H1 (cell line): Measurements from ENCODE around the gene FOXN3. TPM values are rescaled to one million over a fixed set of nuclear protein-coding genes. Genes with fewer than 3 reads are reported as not detected.

Source experiments
- HDAC6 ChIP-seq: IDR thresholded peaks from one replicate; pipeline ENCODE4 v1.7.1; 2012; ENCODE audit warnings: low read depth, mild to moderate bottlenecking, inconsistent platforms, low read length, moderate library complexity
- SP2 ChIP-seq: IDR thresholded peaks from 2 replicates; pipeline ENCODE4 v1.6.1; 2012; ENCODE audit warnings: mild to moderate bottlenecking, low read length, inconsistent platforms
- ZNF274 ChIP-seq: IDR thresholded peaks from 2 replicates; pipeline ENCODE4 v1.7.0; 2012; ENCODE audit warnings: low read length, borderline replicate concordance; ENCODE audit errors: extremely low read depth
- polyA plus RNA-seq, 7 experiments: library from polyadenylated mRNA; depleted of rRNA in 3 of 7; stranded (reverse) in 5 of 7; unstranded in 2 of 7; fragments of >200 nt in 5 of 7; fragments of 200-250 nt in 2 of 7; gene quantifications; 1 replicate in 5 of 7; 2 replicates in 1 of 7; 4 replicates in 1 of 7; pipeline versions ENCODE4 v1.2.1 to v1.2.3, GENCODE V29; 2011 to 2013; ENCODE audit warnings: missing spikeins in 2 of 7, mixed read lengths in 2 of 7
- total RNA-seq: library from RNA; stranded (reverse); fragmentation: NEBNext Ultra II Directional; extraction: Animal tissue kit (Norgen Biotek cat#: 25700); gene quantifications from 2 replicates; pipeline ENCODE4 v1.2.1, GENCODE V29; 2021
- TF ChIP-seq, protein P1 (sequence below): fragments of 300-600 bp; sonication (generic); IDR thresholded peaks from 2 replicates; pipeline ENCODE4 v1.7.1; 2012; ENCODE audit warnings: low read length, moderate library complexity, mild to moderate bottlenecking, inconsistent platforms; ENCODE audit not compliant: insufficient replicate concordance

Gene FOXN3
- total and polyA plus RNA-seq, 2 of the 8 experiments (the other 6 are each of a cell fraction or from before 2014, with no cell fraction given): 52.6 to 178 TPM

- TF ChIP-seq, protein P1, sequence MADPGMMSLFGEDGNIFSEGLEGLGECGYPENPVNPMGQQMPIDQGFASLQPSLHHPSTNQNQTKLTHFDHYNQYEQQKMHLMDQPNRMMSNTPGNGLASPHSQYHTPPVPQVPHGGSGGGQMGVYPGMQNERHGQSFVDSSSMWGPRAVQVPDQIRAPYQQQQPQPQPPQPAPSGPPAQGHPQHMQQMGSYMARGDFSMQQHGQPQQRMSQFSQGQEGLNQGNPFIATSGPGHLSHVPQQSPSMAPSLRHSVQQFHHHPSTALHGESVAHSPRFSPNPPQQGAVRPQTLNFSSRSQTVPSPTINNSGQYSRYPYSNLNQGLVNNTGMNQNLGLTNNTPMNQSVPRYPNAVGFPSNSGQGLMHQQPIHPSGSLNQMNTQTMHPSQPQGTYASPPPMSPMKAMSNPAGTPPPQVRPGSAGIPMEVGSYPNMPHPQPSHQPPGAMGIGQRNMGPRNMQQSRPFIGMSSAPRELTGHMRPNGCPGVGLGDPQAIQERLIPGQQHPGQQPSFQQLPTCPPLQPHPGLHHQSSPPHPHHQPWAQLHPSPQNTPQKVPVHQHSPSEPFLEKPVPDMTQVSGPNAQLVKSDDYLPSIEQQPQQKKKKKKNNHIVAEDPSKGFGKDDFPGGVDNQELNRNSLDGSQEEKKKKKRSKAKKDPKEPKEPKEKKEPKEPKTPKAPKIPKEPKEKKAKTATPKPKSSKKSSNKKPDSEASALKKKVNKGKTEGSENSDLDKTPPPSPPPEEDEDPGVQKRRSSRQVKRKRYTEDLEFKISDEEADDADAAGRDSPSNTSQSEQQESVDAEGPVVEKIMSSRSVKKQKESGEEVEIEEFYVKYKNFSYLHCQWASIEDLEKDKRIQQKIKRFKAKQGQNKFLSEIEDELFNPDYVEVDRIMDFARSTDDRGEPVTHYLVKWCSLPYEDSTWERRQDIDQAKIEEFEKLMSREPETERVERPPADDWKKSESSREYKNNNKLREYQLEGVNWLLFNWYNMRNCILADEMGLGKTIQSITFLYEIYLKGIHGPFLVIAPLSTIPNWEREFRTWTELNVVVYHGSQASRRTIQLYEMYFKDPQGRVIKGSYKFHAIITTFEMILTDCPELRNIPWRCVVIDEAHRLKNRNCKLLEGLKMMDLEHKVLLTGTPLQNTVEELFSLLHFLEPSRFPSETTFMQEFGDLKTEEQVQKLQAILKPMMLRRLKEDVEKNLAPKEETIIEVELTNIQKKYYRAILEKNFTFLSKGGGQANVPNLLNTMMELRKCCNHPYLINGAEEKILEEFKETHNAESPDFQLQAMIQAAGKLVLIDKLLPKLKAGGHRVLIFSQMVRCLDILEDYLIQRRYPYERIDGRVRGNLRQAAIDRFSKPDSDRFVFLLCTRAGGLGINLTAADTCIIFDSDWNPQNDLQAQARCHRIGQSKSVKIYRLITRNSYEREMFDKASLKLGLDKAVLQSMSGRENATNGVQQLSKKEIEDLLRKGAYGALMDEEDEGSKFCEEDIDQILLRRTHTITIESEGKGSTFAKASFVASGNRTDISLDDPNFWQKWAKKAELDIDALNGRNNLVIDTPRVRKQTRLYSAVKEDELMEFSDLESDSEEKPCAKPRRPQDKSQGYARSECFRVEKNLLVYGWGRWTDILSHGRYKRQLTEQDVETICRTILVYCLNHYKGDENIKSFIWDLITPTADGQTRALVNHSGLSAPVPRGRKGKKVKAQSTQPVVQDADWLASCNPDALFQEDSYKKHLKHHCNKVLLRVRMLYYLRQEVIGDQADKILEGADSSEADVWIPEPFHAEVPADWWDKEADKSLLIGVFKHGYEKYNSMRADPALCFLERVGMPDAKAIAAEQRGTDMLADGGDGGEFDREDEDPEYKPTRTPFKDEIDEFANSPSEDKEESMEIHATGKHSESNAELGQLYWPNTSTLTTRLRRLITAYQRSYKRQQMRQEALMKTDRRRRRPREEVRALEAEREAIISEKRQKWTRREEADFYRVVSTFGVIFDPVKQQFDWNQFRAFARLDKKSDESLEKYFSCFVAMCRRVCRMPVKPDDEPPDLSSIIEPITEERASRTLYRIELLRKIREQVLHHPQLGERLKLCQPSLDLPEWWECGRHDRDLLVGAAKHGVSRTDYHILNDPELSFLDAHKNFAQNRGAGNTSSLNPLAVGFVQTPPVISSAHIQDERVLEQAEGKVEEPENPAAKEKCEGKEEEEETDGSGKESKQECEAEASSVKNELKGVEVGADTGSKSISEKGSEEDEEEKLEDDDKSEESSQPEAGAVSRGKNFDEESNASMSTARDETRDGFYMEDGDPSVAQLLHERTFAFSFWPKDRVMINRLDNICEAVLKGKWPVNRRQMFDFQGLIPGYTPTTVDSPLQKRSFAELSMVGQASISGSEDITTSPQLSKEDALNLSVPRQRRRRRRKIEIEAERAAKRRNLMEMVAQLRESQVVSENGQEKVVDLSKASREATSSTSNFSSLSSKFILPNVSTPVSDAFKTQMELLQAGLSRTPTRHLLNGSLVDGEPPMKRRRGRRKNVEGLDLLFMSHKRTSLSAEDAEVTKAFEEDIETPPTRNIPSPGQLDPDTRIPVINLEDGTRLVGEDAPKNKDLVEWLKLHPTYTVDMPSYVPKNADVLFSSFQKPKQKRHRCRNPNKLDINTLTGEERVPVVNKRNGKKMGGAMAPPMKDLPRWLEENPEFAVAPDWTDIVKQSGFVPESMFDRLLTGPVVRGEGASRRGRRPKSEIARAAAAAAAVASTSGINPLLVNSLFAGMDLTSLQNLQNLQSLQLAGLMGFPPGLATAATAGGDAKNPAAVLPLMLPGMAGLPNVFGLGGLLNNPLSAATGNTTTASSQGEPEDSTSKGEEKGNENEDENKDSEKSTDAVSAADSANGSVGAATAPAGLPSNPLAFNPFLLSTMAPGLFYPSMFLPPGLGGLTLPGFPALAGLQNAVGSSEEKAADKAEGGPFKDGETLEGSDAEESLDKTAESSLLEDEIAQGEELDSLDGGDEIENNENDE: no peak
- no peak for TF ChIP-seq ZNF274
- TF ChIP-seq HDAC6: no peak
- no peak for TF ChIP-seq SP2
- TF ChIP-seq, all 59 proteins: peak for 0
These were observed 44.5 kb downstream of the FOXN3 start (continued) for GRCh38 chr14:89372512-89372883.
